Right ventricle myocardium inferior (tissue), 1 donor: ENCODE results near the gene CSTB. TPM values are rescaled to one million over a fixed set of nuclear protein-coding genes. Genes with fewer than 3 reads are reported as not detected.

ENCODE experiments used
- ATAC-seq: fragments of 200-7000 bp; cut with Tn5 transposase; one replicate; pipeline ENCODE4 v1.9.1; 2020; ENCODE audit warnings: mild to moderate bottlenecking, moderate library complexity
- DNase-seq: peaks from one replicate; pipeline ENCODE4 v3.0.0; 2021; ENCODE audit errors: missing footprints
- intact Hi-C: fragments of 100-400 bp; cut with DNase I; formaldehyde crosslinking; loops from one replicate; pipeline ENCODE4 v1.11.0; 2022
- total RNA-seq: library from RNA; stranded (reverse); fragmentation: NEBNext Ultra II Directional; extraction: Animal tissue kit (Norgen Biotek cat#: 25700); gene quantifications from one replicate; pipeline ENCODE4 v1.2.1, GENCODE V29; 2021
- donor health status: DM: no; HTN: yes; CAD: no; lungs with severe emphysema.

The CSTB gene
- total RNA-seq, 1 donor from 2014 or later, result 44.1 TPM

GRCh38 chr21:43726686-43727518 is 49.2 kb downstream of the CSTB start:
- intact Hi-C loops, result loop anchor here (5.0 kb wide), 1 partner anchor 50 kb away; the partner anchor contains the start of gene CSTB
- ATAC-seq, result no peak
- DNase-seq, result no peak

Other genes starting within 250 kb of the CSTB start
- not detected for gene HSF2BP, start 116.8 kb downstream of the CSTB start, total RNA-seq
- gene RRP1B, start 116.7 kb downstream of the CSTB start, total RNA-seq, result 9.5 TPM
- 105 TPM for gene PDXK, start 57.2 kb downstream of the CSTB start, total RNA-seq
- gene RRP1, start 13.3 kb upstream of the CSTB start, total RNA-seq, result 10.1 TPM
- 93.4 TPM for gene AGPAT3, start 88.9 kb upstream of the CSTB start, total RNA-seq
- 20.3 TPM for gene TRAPPC10, start 236.0 kb upstream of the CSTB start, total RNA-seq